Body of pancreas (tissue), 4 donors: ENCODE results near the gene NR6A1.

Source experiments
- CTCF ChIP-seq, 7 experiments: fragments of 450-650 bp in 4 of 7; fragments of 200-600 bp in 3 of 7; sonication (generic) in 3 of 7; IDR thresholded peaks; one replicate each; pipeline ENCODE4 v1.5.1; 2016 to 2019; ENCODE audit warnings: antibody characterized with exemption in 7 of 7
- POLR2A ChIP-seq, 3 donors: fragments of 450-650 bp; IDR thresholded peaks; one replicate each; pipeline ENCODE4 v1.6.1; 2016; ENCODE audit warnings: antibody characterized with exemption in 3 of 3, mild to moderate bottlenecking in 2 of 3

GRCh38 chr9:124503713-124504529, 267.2 kb downstream of the NR6A1 start:
- TF ChIP-seq CTCF (IDR thresholded peaks at IDR 0.05) (no peak), POLR2A (IDR thresholded peaks at IDR 0.05) (no peak)
